Non-pigmented ciliary epithelial cell (primary cell): ENCODE data around the gene STXBP5.

Source experiments
- DNase-seq: peaks from one replicate; pipeline ENCODE4 v3.0.0-alpha.2; 2010; ENCODE audit warnings: low read depth

The STXBP5 gene

DNA sequence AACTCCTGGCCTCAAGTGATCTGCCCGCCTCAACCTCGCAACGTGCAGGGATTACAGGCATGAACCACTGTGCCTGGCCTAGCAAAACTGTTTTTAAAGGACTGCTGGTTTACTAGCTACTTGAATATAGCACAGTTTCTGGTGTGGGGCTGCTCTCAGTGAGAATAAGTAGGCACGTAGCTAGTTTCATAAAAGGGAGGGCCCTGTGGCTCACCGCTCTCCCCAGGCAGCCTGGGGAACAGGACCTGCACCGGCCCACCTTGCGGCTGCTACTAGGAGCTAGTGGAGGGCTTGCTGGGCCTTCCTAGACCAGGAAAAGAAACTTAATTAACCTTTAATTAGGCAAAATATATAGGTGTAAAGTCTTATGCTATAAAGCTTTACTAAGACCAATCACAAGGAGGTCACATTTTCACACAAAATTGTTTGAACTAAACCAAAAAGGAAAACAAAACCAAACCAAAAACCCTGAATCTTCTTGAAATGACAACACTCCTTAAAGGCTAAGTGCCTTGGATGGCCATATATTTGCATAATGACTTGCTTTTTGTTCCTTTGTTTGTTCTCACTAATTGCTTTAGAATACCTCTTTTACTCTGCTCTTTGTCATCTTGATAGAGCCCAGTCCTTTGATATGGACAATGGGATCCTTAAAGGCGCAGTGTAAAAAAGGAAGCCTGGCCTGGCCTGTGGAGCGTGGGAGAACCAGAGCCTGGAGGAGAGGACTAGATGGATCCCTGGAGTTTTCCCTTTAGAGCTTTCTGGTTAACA lies 234.7 kb downstream of the STXBP5 start:
- no peak for DNase-seq
